ENCODE data around the gene GRM5.
"Not testable (repeated sequence)": the region's sequence is repeated elsewhere in the genome, so short reads cannot be mapped to it uniquely, and the experiment has no call there.

The GRM5 gene

DNA sequence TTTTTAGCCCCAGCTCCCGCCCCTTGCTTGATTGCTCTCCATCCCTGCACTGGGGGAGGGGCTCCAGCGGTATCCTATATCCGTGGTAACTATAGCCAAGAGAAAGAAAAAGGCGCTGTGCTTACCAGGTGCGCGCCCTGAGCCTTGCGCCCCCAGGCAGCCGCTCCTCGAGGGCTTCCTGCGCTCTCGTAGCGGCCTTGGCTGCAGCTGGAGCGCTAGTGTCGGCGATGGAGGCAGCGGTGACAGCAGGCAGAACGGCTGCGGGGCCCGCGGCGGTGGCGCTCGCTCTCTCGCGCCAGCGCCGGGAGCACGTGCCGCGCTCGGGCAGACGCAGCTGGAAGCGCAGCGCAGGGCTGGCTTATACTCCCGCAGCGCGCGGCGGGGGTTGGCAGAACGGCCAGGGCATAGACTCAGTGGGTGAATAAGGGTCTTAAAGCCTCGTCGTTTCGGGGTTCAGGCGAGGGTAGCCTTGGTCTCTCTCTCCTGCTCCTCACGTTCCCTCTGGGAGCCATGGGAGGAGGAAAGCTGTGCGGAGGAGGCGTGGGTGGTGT, at the start of gene GRM5:
GRM5 (minus strand) TSS at position 332 of the 551 bp plus-strand sequence. CDS start 18,110 bp downstream, outside the sequence.
- H3K36me3 ChIP-seq (ENCODE audit: control insufficient read depth, insufficient read depth, low read length, severe bottlenecking); H3K9me3 ChIP-seq (ENCODE audit: control insufficient read depth, low read length); H3K4me1 ChIP-seq (ENCODE audit: control insufficient read depth, insufficient read depth, low read length); H3K9ac ChIP-seq (ENCODE audit: low read length); DNase-seq (ENCODE audit: low read depth); H3K4me3 ChIP-seq (ENCODE audit: low read length): not testable (repeated sequence)
- peaks cover 18% of the 10 kb centered on the region for H3K27me3 ChIP-seq (replicated peaks; ENCODE audit: control insufficient read depth, insufficient read depth, low read length)

DNA sequence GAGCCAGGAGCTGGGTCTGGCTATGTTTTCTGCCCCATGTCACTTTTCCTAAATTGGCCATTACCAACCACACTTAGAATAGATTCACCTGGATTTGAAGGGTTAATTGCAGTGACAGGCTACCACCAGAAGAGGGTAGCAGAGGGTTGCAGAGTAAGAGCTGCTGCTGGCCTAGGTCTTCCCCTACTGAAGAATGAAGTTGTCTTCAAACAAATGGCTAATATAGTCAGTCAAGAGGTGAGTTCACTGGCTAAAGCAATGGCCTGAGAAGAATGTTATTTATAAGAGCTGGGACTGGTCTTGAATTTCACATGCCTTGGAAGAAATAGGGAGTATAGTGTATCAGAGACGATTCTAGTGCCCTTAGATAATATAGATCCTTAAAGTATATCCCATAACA, 32.2 kb upstream of the GRM5 start:
- H3K4me3 ChIP-seq (ENCODE audit: low read length); H3K4me1 ChIP-seq (ENCODE audit: control insufficient read depth, insufficient read depth, low read length); H3K27me3 ChIP-seq (replicated peaks; ENCODE audit: control insufficient read depth, insufficient read depth, low read length); H3K9me3 ChIP-seq (ENCODE audit: control insufficient read depth, low read length); H3K9ac ChIP-seq (ENCODE audit: low read length); H3K36me3 ChIP-seq (ENCODE audit: control insufficient read depth, insufficient read depth, low read length, severe bottlenecking): not testable (repeated sequence)
- DNase-seq (ENCODE audit: low read depth), result peak; percentile 42

DNA sequence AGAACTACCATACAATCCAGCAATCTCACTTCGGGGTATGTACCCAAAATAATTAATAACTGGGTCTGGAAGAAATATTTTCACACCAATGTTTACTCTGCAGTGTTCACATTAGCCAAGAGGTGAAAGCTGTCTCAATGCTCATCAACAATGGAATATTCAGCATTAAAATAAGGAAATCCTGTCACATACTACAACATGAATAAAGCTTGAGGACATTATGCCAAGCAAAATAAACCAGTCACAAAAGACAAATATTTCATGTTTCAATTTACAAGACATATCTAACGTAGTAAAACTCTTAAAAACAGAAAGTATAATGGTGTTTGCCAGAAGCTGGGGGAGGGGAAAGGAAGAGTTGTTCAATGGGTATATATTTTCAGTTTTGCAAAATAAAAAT, 28.0 kb upstream of the GRM5 start:
- H3K4me1 ChIP-seq (ENCODE audit: control insufficient read depth, insufficient read depth, low read length); H3K36me3 ChIP-seq (ENCODE audit: control insufficient read depth, insufficient read depth, low read length, severe bottlenecking); H3K4me3 ChIP-seq (ENCODE audit: low read length); H3K27me3 ChIP-seq (replicated peaks; ENCODE audit: control insufficient read depth, insufficient read depth, low read length); H3K9ac ChIP-seq (ENCODE audit: low read length); DNase-seq (ENCODE audit: low read depth); H3K9me3 ChIP-seq (ENCODE audit: control insufficient read depth, low read length): not testable (repeated sequence)

DNA sequence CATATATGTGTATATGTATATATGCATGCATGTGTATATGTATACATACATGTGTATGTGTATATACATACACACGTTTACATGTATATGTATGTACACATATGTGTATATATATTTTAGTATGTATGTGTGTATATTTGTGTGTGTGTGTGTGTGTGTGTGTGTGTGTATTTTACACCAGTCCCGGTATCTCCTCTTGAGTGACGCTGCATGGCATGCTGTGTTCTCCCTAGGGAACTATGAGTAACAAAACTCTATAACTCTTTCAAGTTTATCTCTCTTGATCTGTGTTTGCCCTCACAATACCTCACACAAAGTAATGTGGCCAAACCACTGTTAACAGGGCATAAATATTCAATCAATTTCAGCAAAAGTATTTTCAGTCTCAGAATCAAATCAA, 19.2 kb upstream of the GRM5 start:
- not testable (repeated sequence) for H3K4me3 ChIP-seq (ENCODE audit: low read length)

DNA sequence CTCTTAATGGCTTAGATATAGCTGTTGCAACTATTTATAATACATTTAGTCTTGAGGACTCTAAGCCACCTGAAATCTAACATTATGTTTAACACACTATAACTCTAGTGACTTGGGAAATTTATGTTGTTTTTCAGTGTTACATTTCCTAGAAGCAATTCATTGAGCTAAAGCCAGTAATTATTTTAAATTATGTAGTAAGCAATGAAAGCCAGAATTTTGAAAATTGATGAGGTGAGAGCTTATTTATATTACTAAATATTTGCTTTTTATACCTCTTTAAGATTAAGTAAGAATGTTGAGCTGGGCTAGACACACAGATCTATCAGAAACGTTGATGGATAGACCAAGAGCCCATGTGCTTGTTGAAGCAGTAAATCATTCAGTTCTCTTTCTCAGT, 5.1 kb upstream of the GRM5 start:
- not testable (repeated sequence) for H3K36me3 ChIP-seq (ENCODE audit: control insufficient read depth, insufficient read depth, low read length, severe bottlenecking); H3K9me3 ChIP-seq (ENCODE audit: control insufficient read depth, low read length); H3K4me1 ChIP-seq (ENCODE audit: control insufficient read depth, insufficient read depth, low read length); H3K9ac ChIP-seq (ENCODE audit: low read length); H3K27me3 ChIP-seq (replicated peaks; ENCODE audit: control insufficient read depth, insufficient read depth, low read length); H3K4me3 ChIP-seq (ENCODE audit: low read length); DNase-seq (ENCODE audit: low read depth)

More for the DNA sequence above, 19.2 kb upstream of the GRM5 start:
- H3K9me3 ChIP-seq (ENCODE audit: control insufficient read depth, low read length); H3K9ac ChIP-seq (ENCODE audit: low read length); H3K27me3 ChIP-seq (replicated peaks; ENCODE audit: control insufficient read depth, insufficient read depth, low read length); DNase-seq (ENCODE audit: low read depth); H3K36me3 ChIP-seq (ENCODE audit: control insufficient read depth, insufficient read depth, low read length, severe bottlenecking); H3K4me1 ChIP-seq (ENCODE audit: control insufficient read depth, insufficient read depth, low read length): not testable (repeated sequence)

DNA sequence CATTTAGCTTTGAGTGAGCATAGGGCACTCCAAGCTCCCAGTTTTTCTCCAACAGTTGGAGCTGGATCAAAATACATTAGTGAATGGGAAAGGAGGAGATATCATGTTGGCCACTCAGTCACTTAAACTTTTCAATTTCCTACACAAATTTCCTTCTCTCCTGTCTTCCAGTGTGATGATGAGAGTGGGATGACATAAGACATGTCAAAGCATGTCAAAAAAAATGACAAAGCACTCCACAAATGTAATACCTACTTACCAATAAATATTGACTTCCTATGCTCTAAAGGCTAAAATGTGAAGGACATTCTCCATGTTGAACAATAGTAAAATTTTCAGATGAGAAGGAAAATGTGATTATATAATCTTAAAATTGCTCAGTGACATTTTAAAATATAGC, 1.5 kb upstream of the GRM5 start:
- Histone ChIP-seq H3K4me3 (ENCODE audit: low read length) (no peak overlapping the region), H3K9ac (ENCODE audit: low read length) (no peak overlapping the region), H3K9me3 (ENCODE audit: control insufficient read depth, low read length) (no peaks in the 10 kb centered on the region), H3K27me3 (replicated peaks; ENCODE audit: control insufficient read depth, insufficient read depth, low read length) (peaks cover 18% of the 10 kb centered on the region), H3K4me1 (ENCODE audit: control insufficient read depth, insufficient read depth, low read length) (no peaks in the 10 kb centered on the region), H3K36me3 (ENCODE audit: control insufficient read depth, insufficient read depth, low read length, severe bottlenecking) (no peaks in the 10 kb centered on the region)
- no peak for DNase-seq (ENCODE audit: low read depth)

DNA sequence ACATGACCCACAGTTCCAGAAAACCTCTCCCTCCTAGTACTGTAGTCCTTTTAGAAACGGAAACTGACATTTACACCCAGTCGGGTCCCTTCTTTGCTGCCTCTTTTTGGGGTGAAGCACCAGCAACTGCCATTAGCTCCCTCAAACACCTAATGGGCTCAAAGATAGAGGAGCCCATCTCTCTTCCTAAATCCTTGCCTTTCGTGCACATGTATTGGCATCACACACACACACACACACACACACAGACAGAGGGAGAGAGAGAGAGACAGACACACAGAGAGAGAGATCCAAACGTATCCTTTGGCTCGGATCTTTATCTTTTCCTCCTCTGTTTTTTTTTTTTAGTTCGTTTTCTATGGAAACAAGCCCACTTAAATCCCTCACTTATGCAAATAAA, 716 bp downstream of the GRM5 start:
- no peak overlapping the region for H3K4me3 ChIP-seq (ENCODE audit: low read length)
- H3K9ac ChIP-seq (ENCODE audit: low read length), result no peak overlapping the region
- no peak for DNase-seq (ENCODE audit: low read depth)
- H3K36me3 ChIP-seq (ENCODE audit: control insufficient read depth, insufficient read depth, low read length, severe bottlenecking), result no peaks in the 10 kb centered on the region
- H3K4me1 ChIP-seq (ENCODE audit: control insufficient read depth, insufficient read depth, low read length), result no peaks in the 10 kb centered on the region
- H3K9me3 ChIP-seq (ENCODE audit: control insufficient read depth, low read length), result no peaks in the 10 kb centered on the region
- H3K27me3 ChIP-seq (replicated peaks; ENCODE audit: control insufficient read depth, insufficient read depth, low read length), result peaks cover 18% of the 10 kb centered on the region

DNA sequence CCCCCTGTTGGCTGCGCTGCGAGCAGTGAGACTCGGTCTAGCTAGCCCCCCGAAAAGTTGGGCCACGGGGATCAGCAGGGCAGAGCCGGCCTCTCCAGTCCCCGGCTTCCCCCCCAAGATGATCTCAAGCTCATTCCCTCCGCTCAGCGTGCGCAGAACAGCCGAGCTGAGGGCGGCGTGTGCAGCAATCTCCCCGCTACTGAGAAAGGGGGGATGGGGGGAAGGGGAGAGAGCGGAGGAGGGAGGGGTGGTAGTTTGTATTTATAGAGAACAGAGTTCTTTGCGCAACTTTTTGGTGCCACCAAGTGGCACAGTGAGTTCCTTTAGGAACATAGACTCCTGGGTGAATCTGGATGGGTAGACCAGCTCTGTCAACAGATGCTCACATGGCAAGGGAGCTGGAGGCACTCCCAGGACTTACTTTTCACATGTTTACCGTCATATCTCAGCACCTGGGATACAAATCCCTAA, 2.3 kb downstream of the GRM5 start:
- not testable (repeated sequence) for H3K9me3 ChIP-seq (ENCODE audit: control insufficient read depth, low read length); H3K36me3 ChIP-seq (ENCODE audit: control insufficient read depth, insufficient read depth, low read length, severe bottlenecking); DNase-seq (ENCODE audit: low read depth); H3K4me1 ChIP-seq (ENCODE audit: control insufficient read depth, insufficient read depth, low read length); H3K4me3 ChIP-seq (ENCODE audit: low read length); H3K9ac ChIP-seq (ENCODE audit: low read length)
- peaks cover 18% of the 10 kb centered on the region for H3K27me3 ChIP-seq (replicated peaks; ENCODE audit: control insufficient read depth, insufficient read depth, low read length)

DNA sequence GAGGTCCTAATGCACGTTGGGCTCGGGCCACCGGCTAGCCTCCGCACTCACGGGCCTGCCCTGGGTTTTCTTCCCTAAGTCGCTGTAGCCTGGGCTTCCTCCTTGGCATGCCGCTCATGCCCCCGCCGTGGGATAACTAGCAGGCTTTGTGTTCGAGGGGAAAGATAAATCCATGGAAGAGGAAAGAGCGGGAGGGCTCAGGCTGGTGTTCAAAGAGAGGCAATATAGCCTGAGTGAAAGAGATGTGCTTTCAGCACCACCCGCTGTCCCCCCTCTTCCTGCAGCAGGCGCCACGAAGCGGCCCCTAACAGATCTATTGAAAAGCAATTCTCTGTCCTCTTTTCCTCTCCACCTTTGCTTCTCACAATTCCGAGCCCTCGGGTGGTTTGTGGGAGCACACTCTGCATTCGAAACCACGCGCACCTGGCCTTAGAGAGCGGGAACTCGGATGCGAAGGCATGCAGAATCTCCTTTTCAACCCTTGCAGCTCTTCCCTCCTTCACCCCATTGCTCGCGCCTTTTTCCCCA, 2.9 kb downstream of the GRM5 start:
- not testable (repeated sequence) for H3K4me1 ChIP-seq (ENCODE audit: control insufficient read depth, insufficient read depth, low read length); H3K9ac ChIP-seq (ENCODE audit: low read length); H3K4me3 ChIP-seq (ENCODE audit: low read length); H3K9me3 ChIP-seq (ENCODE audit: control insufficient read depth, low read length); DNase-seq (ENCODE audit: low read depth); H3K36me3 ChIP-seq (ENCODE audit: control insufficient read depth, insufficient read depth, low read length, severe bottlenecking)
- H3K27me3 ChIP-seq (replicated peaks; ENCODE audit: control insufficient read depth, insufficient read depth, low read length), result peaks cover 18% of the 10 kb centered on the region

DNA sequence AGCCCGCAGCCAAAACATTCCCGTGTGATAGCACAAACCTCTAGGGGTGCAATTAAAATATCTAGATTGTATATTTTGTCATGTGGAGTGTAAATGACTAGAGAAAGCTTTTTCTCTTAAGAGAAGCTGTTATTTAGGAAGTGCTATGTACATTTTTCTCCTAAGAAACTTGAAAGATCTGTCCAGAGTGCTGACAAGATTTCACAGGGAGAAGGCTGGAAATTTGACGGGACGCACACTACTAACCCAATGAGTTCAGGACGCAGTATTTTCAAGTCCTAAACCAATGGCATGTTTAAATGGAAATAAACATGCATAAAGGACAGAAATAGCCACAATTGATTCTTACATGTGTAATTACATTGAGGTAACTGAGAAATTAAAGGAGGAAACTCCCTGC, 3.9 kb downstream of the GRM5 start:
- H3K4me1 ChIP-seq (ENCODE audit: control insufficient read depth, insufficient read depth, low read length); H3K36me3 ChIP-seq (ENCODE audit: control insufficient read depth, insufficient read depth, low read length, severe bottlenecking); H3K9ac ChIP-seq (ENCODE audit: low read length); H3K9me3 ChIP-seq (ENCODE audit: control insufficient read depth, low read length); H3K4me3 ChIP-seq (ENCODE audit: low read length): not testable (repeated sequence)
- DNase-seq (ENCODE audit: low read depth), result peak; percentile 17
- H3K27me3 ChIP-seq (replicated peaks; ENCODE audit: control insufficient read depth, insufficient read depth, low read length), result peaks cover 16% of the 10 kb centered on the region

DNA sequence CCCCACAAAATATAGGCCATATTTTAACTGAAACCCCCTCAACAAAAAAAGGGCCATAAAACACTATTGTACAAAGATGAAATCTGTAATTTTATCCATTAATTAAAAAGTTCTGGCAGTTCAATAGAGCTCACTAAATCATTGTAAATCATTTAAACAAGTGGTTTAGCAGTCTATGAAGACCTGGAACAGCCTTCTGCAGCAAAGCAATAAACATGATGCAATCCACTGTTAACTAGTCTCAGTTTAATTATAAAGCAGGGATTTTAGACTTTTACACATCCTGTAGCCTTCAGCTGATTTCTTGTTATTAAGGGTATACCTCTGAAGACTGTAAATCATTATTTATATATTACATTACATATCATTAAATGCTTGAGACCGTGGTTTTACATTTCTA, 8.4 kb downstream of the GRM5 start:
- H3K27me3 ChIP-seq (replicated peaks; ENCODE audit: control insufficient read depth, insufficient read depth, low read length); DNase-seq (ENCODE audit: low read depth): not testable (repeated sequence)

DNA sequence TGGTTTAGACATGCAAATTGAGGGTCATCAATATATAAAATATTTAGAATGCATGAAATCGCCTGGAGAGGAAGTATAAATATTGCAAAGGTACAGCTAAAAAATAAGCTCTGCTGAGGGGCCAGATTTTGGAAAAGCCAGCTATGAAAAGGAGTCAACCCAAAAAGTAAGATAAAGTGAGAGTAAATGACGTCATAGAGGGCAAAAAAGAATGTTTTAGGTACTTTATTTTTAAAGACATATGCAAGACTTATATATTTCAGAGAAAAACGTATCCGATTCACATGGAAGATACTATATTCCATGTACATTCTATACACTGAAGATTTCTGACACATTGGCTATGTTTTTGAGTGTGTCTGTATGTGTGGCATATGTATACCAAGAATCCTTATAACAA, 13.6 kb downstream of the GRM5 start:
- Histone ChIP-seq H3K9ac (ENCODE audit: low read length) (no peak overlapping the region), H3K36me3 (ENCODE audit: control insufficient read depth, insufficient read depth, low read length, severe bottlenecking) (no peaks in the 10 kb centered on the region), H3K27me3 (replicated peaks; ENCODE audit: control insufficient read depth, insufficient read depth, low read length) (no peaks in the 10 kb centered on the region), H3K9me3 (ENCODE audit: control insufficient read depth, low read length) (no peaks in the 10 kb centered on the region), H3K4me3 (ENCODE audit: low read length) (no peak overlapping the region), H3K4me1 (ENCODE audit: control insufficient read depth, insufficient read depth, low read length) (no peaks in the 10 kb centered on the region)
- DNase-seq (ENCODE audit: low read depth), result no peak

More for the DNA sequence above, 8.4 kb downstream of the GRM5 start:
- not testable (repeated sequence) for H3K9ac ChIP-seq (ENCODE audit: low read length); H3K36me3 ChIP-seq (ENCODE audit: control insufficient read depth, insufficient read depth, low read length, severe bottlenecking); H3K4me3 ChIP-seq (ENCODE audit: low read length); H3K4me1 ChIP-seq (ENCODE audit: control insufficient read depth, insufficient read depth, low read length); H3K9me3 ChIP-seq (ENCODE audit: control insufficient read depth, low read length)
